GM19193 (cell line): ENCODE data around the gene ADD1.
A peak's percentile ranks its signal among the peaks of the same experiment; 100 is the strongest.

Source experiments
- POLR2A ChIP-seq: IDR thresholded peaks from 4 replicates; pipeline ENCODE4 v1.6.1; 2011; ENCODE audit not compliant: insufficient read depth, insufficient read length; ENCODE audit errors: extremely low read depth

Gene ADD1

GRCh38 chr4:2931512-2932301, 88.1 kb downstream of the ADD1 start:
- TF ChIP-seq POLR2A = peak; percentile 34

- TF ChIP-seq POLR2A = no peak
These were observed 88.8 kb downstream of the ADD1 start for GRCh38 chr4:2932321-2932950.

GRCh38 chr4:2932951-2933565, 89.4 kb downstream of the ADD1 start:
- TF ChIP-seq POLR2A = no peak

GRCh38 chr4:2933566-2934076, 90.0 kb downstream of the ADD1 start:
- no peak for TF ChIP-seq POLR2A

GRCh38 chr4:2934077-2934812, 90.6 kb downstream of the ADD1 start:
- TF ChIP-seq POLR2A = peak; percentile 16

GRCh38 chr4:2934813-2935761, 91.4 kb downstream of the ADD1 start:
- TF ChIP-seq POLR2A = peak; percentile 95

GRCh38 chr4:2935762-2936743, 92.4 kb downstream of the ADD1 start:
- peak; percentile 50 for TF ChIP-seq POLR2A

GRCh38 chr4:2936773-2937145, 93.1 kb downstream of the ADD1 start:
- TF ChIP-seq POLR2A = no peak

- peak; percentile 54 for TF ChIP-seq POLR2A
These were observed 93.7 kb downstream of the ADD1 start for GRCh38 chr4:2937146-2937857.

GRCh38 chr4:2937986-2938385, 94.3 kb downstream of the ADD1 start:
- TF ChIP-seq POLR2A = no peak

GRCh38 chr4:2938906-2939305, 95.3 kb downstream of the ADD1 start:
- peak; percentile 6 for TF ChIP-seq POLR2A
